Ishikawa (cell line): ENCODE measurements around the gene MAPK1IP1L.

Experiments
- CEBPB ChIP-seq: IDR thresholded peaks from 2 replicates; pipeline ENCODE4 v1.6.1; 2012
- CREB1 ChIP-seq: IDR thresholded peaks from 2 replicates; pipeline ENCODE4 v1.6.1; 2012; ENCODE audit warnings: low read depth
- EGR1 ChIP-seq: IDR thresholded peaks from 2 replicates; pipeline ENCODE4 v1.6.1; 2012
- EP300 ChIP-seq: IDR thresholded peaks from 2 replicates; pipeline ENCODE4 v1.6.1; 2012; ENCODE audit warnings: borderline replicate concordance
- FOXM1 ChIP-seq: IDR thresholded peaks from 2 replicates; pipeline ENCODE4 v1.6.1; 2012; ENCODE audit warnings: low read depth, borderline replicate concordance
- MAX ChIP-seq: IDR thresholded peaks from 2 replicates; pipeline ENCODE4 v1.6.1; 2012
- NFIC ChIP-seq: IDR thresholded peaks from 2 replicates; pipeline ENCODE4 v1.6.1; 2012
- RAD21 ChIP-seq: IDR thresholded peaks from 2 replicates; pipeline ENCODE4 v1.6.1; 2012; ENCODE audit warnings: low read depth
- REST ChIP-seq: IDR thresholded peaks from 2 replicates; pipeline ENCODE4 v1.6.1; 2012; ENCODE audit warnings: low read depth, mild to moderate bottlenecking
- TAF1 ChIP-seq: IDR thresholded peaks from 2 replicates; pipeline ENCODE4 v1.6.1; 2012; ENCODE audit warnings: low read depth, mild to moderate bottlenecking
- TCF12 ChIP-seq: IDR thresholded peaks from 2 replicates; pipeline ENCODE4 v1.6.1; 2012; ENCODE audit warnings: low read depth
- TEAD4 ChIP-seq: IDR thresholded peaks from 2 replicates; pipeline ENCODE4 v1.6.1; 2012
- USF1 ChIP-seq: IDR thresholded peaks from 2 replicates; pipeline ENCODE4 v1.6.1; 2012
- YY1 ChIP-seq: IDR thresholded peaks from 2 replicates; pipeline ENCODE4 v1.6.1; 2012; ENCODE audit warnings: low read depth
- ZBTB7A ChIP-seq: IDR thresholded peaks from 2 replicates; pipeline ENCODE4 v1.6.1; 2012; ENCODE audit warnings: low read depth

The MAPK1IP1L gene

GRCh38 chr14:55028066-55028465 lies 23.4 kb upstream of the MAPK1IP1L start:
- TF ChIP-seq REST (no peak), CEBPB (no peak), YY1 (no peak), RAD21 (no peak), FOXM1 (no peak), EGR1 (no peak), EP300 (no peak), TCF12 (no peak), CREB1 (no peak), USF1 (no peak), NFIC (no peak), ZBTB7A (no peak), TAF1 (no peak), TEAD4 (no peak), MAX (no peak)

- TF ChIP-seq CREB1 (no peak), ZBTB7A (no peak), REST (no peak), NFIC (no peak), EGR1 (no peak), RAD21 (no peak), TCF12 (no peak), TEAD4 (no peak), TAF1 (no peak), EP300 (no peak), YY1 (no peak), FOXM1 (no peak), CEBPB (no peak), USF1 (no peak), MAX (no peak)
Observed at GRCh38 chr14:55028476-55028875, 23.0 kb upstream of the MAPK1IP1L start.

- no peak for TF ChIP-seq YY1
- no peak for TF ChIP-seq TAF1
- TF ChIP-seq CREB1 = no peak
- no peak for TF ChIP-seq TEAD4
- no peak for TF ChIP-seq CEBPB
- TF ChIP-seq EGR1 = no peak
- no peak for TF ChIP-seq NFIC
- no peak for TF ChIP-seq MAX
- no peak for TF ChIP-seq REST
- TF ChIP-seq EP300 = no peak
- no peak for TF ChIP-seq USF1
- TF ChIP-seq TCF12 = no peak
- TF ChIP-seq RAD21 = no peak
- TF ChIP-seq FOXM1 = no peak
- no peak for TF ChIP-seq ZBTB7A
Observed at GRCh38 chr14:55031190-55031589, 20.3 kb upstream of the MAPK1IP1L start.

GRCh38 chr14:55038708-55039107 lies 12.7 kb upstream of the MAPK1IP1L start:
- TF ChIP-seq YY1 = no peak
- no peak for TF ChIP-seq CREB1
- TF ChIP-seq TAF1 = no peak
- no peak for TF ChIP-seq TEAD4
